DMS79 treated with DMSO at 0.1 percent for 48 hours (cell line): ENCODE data around the gene MAST4.
"Not testable (repeated sequence)": the region's sequence is repeated elsewhere in the genome, so short reads cannot be mapped to it uniquely, and the experiment has no call there.

ENCODE experiments used
- DNase-seq: peaks from one replicate; lab custom pipeline; 2025; lab: John Stamatoyannopoulos, UW

MAST4 gene

DNA sequence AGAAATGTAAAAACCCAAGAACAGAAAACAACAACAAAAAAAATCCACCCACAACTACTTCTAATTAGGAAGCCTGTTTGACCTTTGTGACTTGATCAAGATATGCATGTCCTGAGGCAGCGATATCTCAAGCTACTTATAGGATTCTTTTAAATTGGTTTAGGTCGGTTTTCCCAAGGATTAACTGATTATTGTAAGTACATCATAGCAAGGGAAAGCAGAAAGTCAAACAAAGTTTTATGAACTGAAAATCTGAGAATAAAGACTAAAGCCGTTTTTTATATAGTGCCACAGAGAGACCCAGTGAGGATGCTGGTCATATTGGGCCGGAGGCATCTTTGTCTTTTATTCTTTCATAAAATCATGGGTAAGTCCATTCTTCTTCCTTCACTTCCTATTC, 528.4 kb downstream of the MAST4 start:
- no peak for DNase-seq

GRCh38 chr5:67127347-67127895, 531.2 kb downstream of the MAST4 start:
- DNase-seq: not testable (repeated sequence)

GRCh38 chr5:67129768-67130167, 533.6 kb downstream of the MAST4 start:
- no peak for DNase-seq

DNA sequence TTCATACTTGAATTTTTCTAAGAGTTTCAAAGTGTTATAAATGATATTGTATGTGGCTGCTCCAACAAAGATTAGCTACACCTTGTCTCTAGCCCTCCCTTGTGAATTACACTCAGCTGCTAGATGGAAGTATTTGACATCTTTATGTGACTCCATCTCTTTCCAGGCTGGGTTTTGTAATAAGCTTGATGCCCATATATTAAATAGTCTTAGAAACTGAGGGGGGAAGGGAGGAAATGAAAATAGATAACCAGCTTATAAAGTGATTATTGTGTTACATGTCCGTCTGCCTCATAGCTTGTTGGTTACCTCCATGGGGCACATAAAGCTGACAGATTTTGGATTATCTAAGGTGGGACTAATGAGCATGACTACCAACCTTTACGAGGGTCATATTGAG, 537.0 kb downstream of the MAST4 start:
- peak; percentile 10 for DNase-seq

- peak; percentile 70 for DNase-seq
These were observed 537.6 kb downstream of the MAST4 start for GRCh38 chr5:67133776-67134175.

DNA sequence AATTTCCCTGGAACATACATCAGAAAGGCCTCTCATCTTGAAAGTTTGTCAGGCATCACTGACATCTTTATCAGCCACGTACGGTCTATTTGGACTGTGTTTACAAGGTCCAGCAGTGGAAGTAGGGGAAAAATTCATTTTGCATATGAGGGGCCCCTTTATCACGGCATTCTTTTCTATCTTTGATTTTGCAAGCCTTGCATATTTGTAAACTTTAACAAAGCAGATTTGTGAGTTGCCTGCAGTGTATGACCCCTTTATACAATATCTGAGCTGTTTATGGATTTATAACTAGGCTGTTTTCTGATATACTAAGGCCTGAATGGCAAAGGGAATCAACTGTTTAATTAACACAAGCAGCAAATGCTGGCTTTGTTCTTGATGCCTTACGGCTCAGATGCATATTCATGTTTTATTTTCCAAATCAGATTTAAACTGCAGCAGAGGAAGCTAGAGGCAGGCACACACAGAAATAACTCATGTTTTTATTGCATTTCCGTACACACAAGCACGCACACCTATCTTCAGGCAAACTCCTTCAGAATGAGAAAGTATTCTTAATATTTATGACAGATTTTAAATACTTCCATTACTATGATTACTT, 539.3 kb downstream of the MAST4 start:
- DNase-seq: no peak

DNA sequence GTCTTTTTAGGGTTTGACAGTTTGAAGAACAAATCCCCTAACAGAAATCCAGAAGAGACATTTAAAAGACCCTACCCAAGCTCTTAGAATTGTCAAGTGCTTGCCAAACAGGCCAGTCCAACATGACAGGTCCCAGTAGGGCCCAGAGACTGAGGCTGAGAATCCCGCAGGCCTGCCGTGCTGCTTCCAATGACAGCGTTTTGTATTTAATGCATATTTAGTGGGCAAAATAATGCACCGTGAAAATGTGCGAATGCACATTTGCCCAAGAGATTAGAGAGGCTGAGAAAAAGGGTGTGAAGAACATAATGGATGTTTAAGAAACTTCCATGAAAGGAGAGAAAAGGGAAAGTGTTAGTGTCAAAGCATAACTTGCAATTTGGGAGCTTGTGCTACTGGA, 542.8 kb downstream of the MAST4 start:
- no peak for DNase-seq

- DNase-seq: no peak
These were observed 544.2 kb downstream of the MAST4 start for GRCh38 chr5:67140413-67140812.

DNA sequence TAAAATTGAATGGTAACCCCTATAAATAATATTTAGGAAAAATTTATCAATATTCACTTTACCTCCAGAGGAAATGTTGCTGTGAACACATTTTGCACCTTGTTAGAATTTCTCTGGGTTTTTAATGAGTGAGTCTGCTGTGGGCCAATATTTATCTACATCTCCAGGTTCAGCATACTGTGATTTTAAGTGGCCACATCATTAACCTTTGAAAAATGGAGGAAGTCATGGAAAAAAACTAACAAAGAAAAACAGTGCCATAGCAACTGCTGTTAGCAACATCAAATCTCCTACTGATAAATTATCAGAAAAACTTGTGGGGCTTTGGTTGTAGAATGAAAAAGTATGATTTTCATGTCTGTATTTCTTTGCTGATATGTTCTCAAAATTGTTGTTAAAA, 545.5 kb downstream of the MAST4 start:
- no peak for DNase-seq

DNA sequence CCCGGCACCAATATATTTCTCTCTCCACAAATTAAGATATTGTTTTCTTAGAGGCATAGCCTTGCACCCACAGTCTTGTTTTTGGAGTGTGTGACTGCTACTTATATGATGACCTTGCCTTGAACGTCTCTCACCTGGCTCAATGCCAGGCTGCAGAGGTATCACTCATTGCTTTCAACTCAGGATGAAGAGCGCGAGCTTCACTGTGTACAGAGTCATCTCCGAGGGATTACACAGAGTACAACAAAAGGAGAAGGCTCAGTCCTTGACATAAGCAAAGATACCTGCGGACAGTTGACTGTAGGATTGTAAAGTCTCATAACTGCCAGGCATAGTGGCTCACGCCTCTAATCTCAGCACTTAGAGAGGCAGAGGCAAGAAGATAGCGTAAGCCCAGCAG, 546.6 kb downstream of the MAST4 start:
- DNase-seq: no peak

- DNase-seq: no peak
These were observed 547.4 kb downstream of the MAST4 start for GRCh38 chr5:67143549-67143948.

- DNase-seq: no peak
These were observed 548.0 kb downstream of the MAST4 start for GRCh38 chr5:67144183-67144639.

DNA sequence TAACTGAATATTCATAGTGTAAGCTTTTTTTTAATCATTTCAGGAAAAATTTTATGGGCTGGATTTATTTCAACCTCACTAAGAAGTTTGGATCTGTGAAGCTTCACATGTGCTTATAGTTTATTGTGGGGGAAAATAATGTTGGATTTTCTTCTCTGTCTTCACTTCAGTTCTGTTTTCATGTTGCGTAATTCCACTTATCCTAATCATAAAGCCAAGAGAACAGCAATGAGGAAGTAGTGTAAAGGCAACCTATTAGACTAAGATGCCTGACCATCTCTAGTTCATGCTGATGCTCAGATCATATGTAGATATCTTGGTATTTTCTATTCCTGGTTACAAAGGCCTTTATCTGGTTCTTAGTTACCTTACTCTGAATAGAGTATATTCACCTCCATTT, 550.4 kb downstream of the MAST4 start:
- no peak for DNase-seq

- no peak for DNase-seq
These were observed 550.8 kb downstream of the MAST4 start for GRCh38 chr5:67146981-67147380.

- no peak for DNase-seq
These were observed 551.6 kb downstream of the MAST4 start for GRCh38 chr5:67147760-67148159.

- no peak for DNase-seq
These were observed 553.1 kb downstream of the MAST4 start for GRCh38 chr5:67149057-67149950.

GRCh38 chr5:67149951-67150523, 553.8 kb downstream of the MAST4 start:
- no peak for DNase-seq

DNA sequence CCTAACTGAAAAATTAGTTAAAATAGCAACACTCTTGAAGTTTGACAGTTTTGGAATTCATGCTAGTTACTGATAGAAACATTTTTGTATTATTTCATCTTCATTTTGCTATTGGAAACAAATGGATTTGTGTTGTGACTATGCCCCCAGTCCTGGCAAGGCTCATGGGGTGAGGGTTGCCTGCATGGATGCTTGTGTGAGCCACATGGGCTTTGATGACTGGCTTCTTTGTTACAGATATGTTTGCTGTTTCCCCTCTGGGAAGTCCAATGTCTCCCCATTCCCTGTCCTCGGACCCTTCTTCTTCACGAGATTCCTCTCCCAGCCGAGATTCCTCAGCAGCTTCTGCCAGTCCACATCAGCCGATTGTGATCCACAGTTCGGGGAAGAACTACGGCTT, 556.2 kb downstream of the MAST4 start:
- no peak for DNase-seq

- DNase-seq: no peak
These were observed 557.1 kb downstream of the MAST4 start for GRCh38 chr5:67153292-67153691.

DNA sequence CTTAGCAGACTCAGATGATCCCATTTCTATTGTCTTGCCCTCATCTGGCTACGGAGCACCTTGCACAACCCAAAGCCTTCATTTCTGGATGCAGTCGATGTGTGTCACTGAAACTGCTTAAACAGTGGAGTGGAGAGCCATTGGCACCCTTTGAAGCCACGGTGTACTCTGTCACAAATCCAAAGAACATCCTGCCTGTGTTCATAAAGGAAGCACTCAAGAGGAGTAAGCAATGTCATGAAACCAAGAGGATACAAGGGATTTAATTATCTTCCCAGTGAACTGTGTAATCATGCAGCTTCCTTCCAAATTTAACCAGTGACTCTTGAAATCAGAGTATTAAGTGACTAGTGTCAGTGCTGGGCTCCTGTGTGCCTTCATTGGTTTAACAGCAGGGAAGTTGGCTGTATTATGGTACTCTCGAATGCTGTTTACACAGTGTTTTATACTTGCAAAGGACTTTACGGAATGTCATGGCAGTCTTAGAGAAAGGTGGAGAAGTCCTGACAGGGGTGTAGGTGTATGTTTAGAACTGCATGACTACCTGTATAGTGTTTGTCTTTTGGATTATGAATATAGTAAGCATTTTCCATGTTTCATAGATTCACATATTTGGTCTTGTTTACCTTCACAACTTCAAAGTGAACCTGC, 558.5 kb downstream of the MAST4 start:
- peak; percentile 53 for DNase-seq

DNA sequence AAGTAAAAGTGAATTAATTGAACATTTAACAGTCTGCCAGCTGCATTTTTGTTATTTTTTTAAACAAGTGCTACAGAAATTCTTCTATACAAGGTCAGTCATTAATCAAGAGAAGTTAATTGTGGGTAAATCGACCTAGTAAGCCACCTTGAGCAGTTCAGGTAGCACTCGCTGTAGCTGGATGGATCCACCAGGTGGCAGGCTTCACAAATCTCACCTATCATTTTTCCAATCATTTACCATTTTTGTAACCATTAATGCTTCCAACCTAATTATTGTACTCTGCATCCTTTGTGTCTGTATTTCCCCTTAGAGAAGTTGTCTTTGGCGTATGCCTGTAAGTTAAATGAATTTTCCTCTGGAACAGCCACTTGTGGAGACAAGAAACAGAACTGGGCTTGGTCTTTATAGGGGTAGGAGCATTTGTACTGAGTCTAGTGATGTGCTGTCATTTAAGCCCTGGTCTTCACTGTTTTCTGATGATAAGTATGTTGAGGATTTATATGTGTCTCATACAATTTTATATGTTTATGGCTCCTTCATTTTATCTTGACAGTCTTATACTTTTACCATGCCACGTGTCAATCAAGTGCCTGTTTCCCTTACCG, 560.9 kb downstream of the MAST4 start:
- peak; percentile 10 for DNase-seq

DNA sequence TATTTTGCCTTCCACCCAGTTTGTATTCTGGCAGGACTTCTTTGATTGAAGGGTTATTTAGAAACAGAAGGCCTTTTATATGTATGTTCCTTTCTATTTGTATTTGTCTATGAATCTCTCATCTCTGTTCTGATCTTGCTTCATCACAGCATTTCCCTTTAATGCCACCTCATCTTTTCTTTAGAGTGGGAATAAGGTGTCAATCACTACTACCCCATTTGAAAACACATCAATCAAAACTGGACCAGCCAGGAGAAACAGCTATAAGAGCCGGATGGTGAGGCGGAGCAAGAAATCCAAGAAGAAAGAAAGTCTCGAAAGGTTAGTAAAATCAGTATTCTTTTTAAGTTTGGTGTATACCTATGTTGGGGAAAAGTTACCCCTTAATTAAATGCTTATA, 564.1 kb downstream of the MAST4 start:
- DNase-seq: no peak
